Stimulated activated CD4-positive, alpha-beta T cell treated with anti-CD3 and anti-CD28 coated beads, Interleukin-15, amount 100 ng/mL, for 1 hour (primary cell): Measurements from ENCODE around the gene TMPRSS3.

ENCODE experiments used
- DNase-seq, 2 donors: peaks; one replicate each; pipeline ENCODE4 v3.0.0-alpha.2; 2020; ENCODE audit warnings: low read depth in 1 of 2, low spot score in 1 of 2

Gene TMPRSS3

DNA sequence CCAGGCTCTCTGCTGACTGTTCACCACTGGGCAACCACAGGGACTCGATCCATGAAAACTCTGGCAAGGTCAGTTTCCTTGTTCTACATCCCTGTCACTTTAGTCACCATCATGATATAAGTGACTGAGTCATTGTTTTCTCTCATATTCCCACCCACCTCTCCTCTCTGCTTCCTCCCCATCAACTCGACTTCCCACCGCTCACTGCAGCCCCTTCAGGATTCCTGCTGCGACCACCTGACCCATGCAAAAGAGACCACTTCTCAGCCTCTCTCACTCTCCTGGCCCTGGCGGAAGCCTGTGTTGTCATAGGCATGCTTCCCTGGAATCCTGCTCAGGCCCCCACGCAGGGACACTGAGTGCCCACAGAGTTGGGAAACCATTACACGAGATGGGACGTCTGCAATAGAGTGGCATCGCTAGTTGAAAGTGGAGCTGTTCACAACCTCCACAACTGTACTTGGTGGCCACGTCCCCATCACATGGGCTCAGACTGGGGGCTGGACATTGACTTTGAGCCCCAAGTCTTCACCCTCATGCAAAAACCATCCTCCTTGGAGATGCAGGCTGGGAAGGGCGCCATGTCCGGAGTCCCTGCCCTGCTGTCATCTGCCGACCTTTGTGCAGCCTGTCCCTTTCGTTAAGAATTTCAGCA is 43.3 kb downstream of the TMPRSS3 start:
- no peak for DNase-seq

DNA sequence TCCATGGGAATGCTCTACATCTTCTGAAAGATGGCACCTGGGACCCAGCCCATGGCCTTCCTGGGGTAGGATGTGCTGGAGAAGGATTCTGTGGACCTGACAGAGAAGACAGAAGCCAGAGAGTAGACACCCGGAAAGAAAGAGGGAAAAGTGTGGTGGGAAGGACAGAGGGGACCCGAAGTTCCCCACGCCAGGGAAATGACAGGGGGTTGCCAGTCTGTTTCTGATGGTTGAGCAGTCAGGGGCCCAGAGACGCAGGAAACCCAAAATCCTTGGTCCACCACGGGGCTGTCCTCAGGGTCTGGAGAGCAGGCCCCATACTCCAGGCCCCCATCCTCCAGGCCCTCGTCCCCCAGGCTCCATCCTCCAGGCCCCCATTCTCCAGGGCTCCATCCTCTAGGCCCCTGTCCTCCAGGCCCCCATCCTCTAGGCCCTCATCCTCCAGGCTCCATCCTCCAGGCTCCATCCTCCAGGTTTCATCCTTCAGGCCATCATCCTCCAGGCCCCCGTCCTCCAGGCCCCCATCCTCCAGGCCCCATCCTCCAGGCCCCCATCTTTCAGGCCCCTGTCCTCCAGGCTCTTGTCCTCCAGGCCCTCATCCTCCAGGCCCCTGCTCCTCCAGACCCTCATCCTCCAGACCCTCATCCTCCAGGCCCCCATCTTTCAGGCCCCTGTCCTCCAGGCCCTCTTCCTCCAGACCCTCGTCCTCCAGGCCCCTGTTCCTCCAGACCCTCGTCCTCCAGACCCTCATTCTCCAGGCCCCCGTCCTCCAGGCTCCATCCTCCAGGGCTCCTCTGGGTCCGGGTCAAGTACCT is 44.0 kb downstream of the TMPRSS3 start:
- no peak for DNase-seq

DNA sequence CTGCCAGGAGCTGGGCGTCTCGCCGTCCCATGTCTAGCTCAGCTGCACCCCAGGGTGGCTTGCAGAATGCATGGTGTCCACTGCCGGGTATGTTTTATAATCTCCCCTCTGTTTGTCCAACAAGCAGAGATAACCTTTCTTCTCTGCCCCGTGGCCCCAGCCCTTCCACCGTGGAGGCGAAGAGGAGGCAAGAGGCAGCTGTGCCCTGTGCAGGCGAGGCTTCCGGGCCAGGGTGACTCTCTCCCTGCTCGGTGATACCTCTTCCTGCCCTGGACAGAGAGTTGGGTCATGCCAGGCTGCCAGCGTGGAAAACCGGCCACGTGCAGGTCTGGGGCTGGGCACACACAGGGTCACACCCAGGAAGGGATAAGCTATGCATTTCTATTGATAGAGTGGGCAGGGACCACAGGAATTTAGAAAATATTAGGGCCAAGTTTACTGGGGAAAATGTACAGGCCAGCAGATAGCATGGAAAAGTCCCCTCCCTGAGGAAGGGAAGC is 44.9 kb downstream of the TMPRSS3 start, which contains the start of gene TFF2:
Gene TFF2 (minus strand): TSS at position 68 of the 500 bp plus-strand sequence. CDS start 37 bp downstream, at position 31.
- no peak for DNase-seq

DNA sequence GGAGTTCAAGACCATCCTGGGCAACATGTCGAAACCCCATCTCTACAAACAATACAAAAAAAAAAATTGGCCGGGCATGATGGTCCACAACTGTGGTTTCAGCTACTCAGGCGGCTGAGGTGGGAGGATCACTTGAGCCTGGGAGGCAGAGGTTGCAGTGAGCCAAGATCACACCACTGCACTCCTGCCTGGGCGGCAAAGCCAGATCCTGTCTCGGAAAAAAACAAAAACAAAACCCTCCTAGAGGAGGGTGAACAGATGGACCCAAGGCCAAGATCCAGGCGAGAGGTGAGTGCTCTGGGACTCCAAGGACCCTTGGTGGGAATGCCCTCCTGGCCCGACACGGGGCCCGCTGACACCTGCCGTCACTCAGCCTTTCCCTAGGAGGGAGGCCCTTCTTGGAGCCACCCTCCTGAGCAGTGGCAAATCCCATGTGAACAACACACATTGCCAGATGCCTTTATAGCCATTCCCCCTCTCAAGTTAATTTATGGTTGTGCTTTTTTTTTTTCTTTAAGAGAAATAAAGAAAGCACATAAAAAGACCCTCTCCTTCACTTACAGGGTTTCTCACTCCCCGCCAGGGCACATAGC is 45.4 kb downstream of the TMPRSS3 start:
- no peak for DNase-seq

DNA sequence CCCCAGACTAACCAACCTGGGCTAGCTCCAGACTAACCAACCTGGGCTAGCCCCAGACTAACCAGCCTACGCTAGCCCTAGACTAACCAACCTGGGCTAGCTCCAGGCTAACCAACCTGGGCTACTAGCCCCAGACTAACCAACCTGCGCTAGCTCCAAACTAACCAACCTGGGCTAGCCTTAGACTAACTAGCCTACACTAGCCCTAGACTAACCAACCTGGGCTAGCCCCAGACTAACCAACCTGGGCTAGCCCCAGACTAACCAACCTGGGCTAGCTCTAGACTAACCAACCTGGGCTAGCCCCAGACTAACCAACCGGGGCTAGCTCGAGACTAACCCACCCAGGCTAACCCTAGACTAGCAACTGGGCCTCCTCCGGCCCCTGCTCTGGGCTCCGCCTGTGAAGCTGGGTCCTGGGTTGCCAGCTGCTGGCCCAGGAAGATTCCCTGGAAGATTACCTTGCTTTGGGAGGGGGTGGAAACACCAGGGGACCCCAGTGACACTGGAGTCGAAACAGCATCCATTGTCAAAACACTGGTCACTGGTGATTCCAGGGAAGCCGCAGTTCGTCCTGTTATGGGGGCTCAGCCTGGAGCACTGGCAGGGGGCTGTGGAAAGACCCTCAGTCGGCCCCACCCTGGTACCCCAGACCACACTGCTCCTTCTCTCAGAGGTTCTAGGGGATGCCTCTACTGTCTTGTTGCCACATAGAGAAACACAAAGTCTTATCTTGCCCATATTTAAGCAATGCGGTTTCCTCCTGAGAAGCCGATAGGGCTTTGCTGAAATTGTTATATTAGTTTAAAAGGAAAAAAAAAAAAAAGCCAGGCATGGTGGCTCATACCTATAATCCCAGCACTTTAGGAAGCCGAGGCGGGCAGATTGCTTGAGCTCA is 46.2 kb downstream of the TMPRSS3 start:
- DNase-seq: no peak

DNA sequence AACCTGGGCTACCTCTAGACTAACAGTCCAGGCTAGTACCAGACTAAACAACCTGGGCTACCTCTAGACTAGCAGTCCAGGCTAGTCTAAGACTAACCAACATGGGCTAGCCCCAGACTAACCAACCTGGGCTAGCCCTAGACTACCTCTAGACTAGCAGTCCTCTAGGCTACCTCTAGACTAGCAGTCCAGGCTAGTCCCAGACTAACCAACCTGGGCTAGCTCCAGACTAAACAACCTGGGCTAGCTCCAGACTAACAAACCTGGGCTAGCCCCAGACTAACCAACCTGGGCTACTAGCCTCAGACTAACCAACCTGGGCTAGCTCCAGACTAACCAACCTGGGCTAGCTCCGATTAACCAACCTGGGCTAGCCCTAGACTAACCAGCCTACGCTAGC is 47.1 kb downstream of the TMPRSS3 start:
- DNase-seq: no peak

DNA sequence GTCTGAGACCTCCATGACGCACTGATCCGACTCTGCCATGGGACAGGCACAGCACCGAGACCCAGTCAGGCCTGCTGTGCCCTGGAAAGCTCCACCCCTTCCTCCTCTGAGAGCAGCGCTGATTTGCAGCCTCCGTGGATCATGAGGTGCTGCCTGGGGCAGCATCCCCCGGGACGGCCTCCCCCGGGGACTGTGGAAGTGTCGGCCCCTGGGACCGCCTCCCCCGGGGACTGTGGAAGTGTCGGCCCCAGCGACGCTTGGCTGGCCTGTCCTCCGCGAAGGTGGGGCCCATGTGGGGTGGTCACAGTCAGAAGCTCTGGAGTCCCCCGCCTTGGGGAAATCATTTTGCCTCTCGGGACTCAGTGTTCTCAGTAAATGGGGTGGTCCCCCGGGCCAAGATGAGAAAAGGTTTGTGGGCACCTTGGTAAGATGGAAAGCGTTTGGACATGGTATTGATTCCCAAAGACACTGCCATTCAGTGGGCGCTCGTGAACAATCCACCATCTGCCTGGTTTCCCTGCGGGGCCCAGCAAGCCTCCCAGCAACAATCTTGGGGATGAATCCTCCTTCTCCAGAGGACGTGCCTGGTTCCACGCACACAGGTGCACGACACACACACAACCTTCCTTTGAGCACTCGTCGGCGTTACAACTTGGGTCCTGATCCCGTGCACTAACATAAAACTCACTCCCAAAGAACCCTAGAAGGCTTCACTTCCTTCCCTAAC is 48.1 kb downstream of the TMPRSS3 start:
- DNase-seq: no peak

DNA sequence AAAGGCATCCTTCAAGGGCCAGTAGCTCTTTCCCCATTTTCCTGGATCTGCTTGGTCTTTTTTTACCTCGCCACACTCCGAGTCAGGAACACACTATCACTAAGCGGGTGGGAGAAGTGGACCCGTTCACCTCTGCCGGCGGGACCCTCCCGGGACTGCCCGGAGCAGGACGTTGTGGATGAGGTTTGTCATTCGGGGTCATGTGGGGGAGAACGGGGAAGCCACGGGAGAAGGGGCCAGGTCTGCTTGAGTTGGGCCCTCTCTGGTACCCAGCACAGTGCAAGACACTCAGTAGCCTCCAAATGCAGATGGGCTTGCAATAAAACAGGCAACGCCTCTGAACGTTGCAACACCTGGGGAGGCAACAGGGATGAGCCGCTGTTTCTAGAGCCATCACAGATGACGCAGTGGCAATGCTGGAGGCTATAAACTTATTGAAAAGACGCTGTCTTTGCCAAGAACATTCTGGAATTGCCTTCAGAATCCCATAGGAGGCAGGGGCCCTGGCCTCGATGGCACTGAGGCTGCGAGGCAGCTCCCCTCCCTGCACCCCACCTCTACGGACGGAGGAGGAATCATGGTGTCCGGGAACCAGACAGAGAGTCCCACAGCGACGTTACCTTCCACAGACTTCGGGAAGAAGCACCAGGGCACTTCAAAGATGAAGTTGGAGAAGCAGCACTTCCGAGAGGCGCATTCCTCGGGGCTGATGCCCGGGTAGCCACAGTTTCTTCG is 48.8 kb downstream of the TMPRSS3 start:
- no peak for DNase-seq

DNA sequence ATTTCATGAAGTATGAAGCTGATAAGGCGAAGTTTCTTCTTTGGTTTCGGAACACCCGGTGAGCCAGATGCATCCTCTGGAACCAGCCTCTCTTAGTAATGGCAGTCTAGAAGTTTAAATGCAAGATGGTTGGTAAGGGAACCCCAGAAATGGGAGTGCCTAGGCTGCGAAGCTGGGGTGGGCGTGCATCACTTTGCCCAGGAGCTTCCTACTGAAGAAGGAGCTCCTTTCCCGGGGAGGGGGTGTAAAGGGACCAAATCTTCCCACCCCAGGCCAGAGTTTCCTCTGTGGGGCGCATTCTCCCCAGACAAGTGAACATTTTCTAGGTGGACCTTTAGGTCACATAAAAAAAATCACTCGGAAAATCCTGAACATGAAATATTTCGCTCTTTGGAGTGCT is 49.4 kb downstream of the TMPRSS3 start:
- DNase-seq: no peak

DNA sequence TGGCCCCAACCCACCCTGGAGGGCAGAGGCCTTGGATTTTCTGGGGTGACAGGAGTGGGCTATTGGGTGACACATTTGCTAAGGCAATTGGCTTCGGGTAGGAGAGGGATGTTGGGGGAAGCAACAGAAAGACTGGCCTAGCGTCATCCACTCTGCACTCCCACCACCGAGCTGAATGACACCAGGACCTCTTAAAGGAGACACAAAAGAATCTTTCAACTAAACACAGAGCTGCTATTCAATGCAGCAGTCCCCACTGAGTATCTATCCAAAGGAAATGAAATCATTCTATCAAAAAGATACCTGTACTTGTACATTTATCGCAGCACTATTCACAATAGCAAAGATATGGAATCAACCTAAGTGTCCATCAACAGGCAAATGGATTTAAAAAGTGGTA is 51.2 kb downstream of the TMPRSS3 start:
- DNase-seq: no peak

DNA sequence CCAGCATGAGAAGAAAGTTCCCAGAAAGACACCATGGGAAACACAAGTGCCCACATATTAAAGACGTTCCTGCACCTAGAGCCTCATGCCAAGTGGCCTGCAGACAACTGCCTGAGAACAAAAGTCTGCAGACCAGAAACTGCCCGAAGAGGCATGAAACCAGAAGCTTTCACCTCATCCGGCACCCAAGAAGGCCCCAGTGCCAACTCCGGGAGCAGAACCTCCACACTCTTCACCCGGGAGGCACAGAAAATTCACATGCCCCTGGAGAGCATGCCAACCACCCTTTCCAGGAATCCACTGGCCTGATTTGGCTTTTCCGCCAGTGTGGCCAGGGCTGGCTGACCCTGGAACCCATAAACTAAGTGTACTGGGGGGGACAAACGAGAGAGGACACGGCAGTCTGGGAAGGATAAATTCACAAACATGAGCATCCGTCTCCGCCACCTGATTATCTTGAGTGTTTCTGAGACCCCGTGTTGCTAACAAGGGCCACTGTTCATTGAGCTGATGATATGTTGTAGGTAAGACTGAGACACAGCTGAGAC is 51.8 kb downstream of the TMPRSS3 start:
- no peak for DNase-seq

DNA sequence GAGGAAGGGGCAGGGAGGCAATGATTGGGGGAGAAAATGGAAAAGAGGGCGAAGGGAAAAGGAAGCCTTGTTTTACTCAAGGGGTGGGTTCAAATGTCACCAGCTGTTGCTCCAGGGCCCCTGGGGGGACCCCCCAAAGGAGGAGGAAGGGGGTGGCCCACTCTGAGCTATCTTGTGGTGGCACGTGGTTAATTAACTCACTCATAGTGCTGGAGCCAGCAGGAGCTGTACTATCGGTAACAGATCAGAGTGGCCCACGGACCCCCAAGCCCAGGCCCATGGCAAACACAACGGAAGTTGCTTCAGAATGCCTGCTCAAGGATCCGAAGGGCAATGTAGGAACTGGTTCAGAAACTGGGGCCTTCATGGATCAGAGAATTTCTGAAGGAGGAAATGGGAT is 52.3 kb downstream of the TMPRSS3 start:
- no peak for DNase-seq

DNA sequence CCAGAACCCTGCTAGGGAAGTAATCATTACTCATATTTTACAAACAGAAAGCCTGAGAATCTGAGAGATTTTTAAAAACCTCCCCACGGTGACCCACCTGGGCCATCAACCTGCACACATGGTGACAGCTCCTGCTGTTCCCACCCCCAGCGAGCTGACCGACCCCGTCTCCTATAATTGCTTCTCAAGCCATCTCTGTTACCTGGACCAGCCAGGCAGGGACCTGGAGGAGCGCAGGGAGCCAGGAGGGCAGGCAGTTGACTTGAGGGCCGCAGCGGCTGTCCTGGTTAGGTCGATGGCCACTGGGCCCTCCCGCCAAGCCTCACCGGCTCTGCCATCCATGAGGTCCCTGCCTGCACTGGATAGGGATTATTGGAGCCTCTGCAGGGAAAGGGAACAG is 52.8 kb downstream of the TMPRSS3 start:
- no peak for DNase-seq

DNA sequence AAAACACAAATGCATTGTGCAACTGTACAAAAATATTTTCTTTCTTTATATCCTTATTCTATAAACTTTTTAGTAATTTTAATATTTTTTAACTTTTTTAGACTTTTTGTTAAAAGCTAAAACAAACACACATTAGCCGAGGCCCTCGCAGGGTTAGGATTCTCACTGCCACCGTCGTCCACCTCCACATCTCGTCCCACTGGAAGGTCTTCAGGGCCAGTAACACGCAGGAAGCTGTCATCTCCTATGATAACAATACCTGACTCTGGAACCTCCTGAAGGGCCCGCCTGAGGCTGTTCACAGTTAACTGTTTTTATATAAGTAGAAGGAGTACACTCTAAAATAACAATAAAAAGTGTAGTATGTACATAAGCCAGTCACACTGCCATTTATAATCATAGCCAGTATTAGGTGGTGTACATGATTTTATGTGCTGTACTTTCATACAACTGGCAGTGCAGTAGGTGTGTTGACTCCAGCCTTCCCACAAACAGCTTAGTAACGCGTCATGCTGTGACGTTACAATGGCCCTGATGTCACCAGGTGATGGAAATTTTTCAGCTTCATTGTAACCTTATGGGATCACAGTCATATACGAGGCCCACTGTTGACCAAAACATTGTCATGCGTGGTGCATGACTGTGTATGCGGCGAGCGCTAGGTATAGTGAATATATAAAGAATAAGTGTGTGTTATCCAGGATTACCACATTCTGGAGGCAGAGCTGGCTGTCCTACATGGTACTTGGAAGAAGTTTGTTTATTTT is 53.9 kb downstream of the TMPRSS3 start:
- no peak for DNase-seq

DNA sequence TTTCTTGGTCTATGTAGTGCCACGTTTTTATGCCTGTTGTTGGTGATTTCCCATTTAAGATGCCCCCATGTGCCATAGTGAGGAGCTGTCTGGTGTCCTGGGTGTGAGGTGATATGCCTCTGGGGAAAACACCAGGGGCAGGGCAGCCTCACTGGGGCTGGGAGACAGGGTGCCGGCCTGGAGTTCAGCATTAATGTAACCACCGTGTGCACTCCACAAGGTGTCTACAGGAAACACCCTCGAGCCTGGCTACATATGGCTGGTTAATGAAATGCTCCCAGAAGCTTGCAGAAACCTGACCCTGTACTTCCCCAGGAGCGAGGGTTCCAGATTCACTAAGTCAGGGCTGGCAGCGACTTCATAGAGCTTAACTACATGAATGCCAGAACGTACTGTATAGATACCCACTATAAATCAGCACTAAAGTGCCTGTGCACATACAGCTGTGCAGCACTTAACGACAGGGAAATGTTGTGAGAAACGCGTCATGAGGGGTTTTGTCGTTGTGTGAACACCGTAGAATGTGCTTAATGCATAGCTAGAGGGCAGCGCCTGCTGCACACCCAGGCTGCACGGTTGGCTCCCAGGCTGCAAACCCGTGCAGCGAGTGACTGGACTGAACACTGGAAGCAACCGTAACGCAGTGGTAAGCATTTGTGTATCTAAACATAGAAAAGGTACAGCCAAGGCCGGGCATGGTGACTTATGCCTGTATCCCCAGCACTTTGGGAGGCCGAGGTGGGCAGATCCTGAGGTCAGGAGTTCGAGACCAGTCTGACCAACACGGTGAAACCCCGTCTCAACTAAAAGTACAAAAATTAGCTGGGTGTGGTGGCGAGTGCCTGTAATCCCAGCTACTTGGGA is 55.4 kb downstream of the TMPRSS3 start:
- DNase-seq: no peak

DNA sequence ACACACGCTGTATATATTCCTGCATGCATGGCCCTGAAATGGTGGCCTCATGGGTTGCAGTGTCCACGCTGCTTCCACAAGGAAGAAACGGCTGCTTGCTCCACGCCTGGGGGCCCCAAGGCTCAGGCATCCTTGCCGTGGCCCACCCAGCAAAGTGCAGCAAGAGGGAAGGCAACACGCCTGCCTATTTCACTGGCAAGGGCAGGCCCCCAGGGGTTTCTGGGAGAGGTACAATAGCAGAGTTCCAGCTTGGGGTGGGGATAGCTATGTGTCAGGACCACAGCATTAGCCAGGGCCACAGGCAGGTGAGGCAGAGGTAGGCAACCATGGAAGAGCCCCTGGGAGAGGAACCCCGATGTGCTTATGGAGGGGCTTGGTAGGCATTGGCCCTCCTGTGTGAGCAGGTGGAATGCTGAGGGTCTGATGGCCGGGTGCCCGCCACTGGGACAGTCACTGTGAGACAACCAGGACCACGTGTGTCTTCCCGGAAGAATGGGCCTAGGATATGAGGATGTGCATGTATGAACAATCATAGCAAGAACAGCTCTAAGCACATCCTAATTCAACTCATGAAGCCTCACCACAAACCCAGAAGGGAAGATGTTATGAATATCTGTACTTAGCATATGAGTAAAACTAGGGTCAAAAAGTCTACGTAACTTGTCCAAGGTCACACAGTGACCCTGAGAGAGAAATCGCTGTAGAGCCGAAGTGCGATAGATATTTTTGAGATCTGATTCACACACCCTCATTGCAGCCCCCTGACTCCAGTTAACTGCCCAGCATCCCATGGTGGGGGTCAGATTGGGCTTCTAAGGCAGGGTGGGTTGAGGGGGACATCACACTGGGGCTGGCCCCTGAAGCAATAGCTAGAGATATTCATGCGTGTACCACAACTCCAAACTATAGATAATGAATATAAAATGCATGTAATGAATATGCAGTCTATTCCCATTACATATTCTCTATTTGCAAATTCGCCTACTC is 56.8 kb downstream of the TMPRSS3 start:
- no peak for DNase-seq
